ENCODE results near the gene CAPN14.

GRCh38 chr2:31134480-31134879 is 82.8 kb downstream of the CAPN14 start:
- TF ChIP-seq POLR2A (IDR thresholded peaks at IDR 0.05) (no peak), CTCF (IDR thresholded peaks at IDR 0.05) (no peak)
